HepG2 (cell line): ENCODE data around the gene OGFR. TPM values are rescaled to one million over a fixed set of nuclear protein-coding genes. Genes with fewer than 3 reads are reported as not detected.

ENCODE experiments used
- HCFC1 ChIP-seq: fragments of 150-350 bp; IDR thresholded peaks from 2 replicates; pipeline ENCODE4 v1.6.1; 2014; ENCODE audit warnings: low read depth, low read length
- HIVEP1 ChIP-seq: sonication (generic); formaldehyde crosslinking; IDR thresholded peaks from 2 replicates; pipeline ENCODE4 v1.4.0; 2020; ENCODE audit warnings: mild to moderate bottlenecking, missing genetic modification reagents
- KDM3A ChIP-seq: IDR thresholded peaks from 2 replicates; pipeline ENCODE4 v1.6.1; 2018; ENCODE audit warnings: low read depth, missing compliant biosample characterization
- MED13 ChIP-seq: sonication (generic); formaldehyde crosslinking; IDR thresholded peaks from 2 replicates; pipeline ENCODE4 v1.5.0; 2020; ENCODE audit warnings: missing genetic modification reagents
- RERE ChIP-seq: IDR thresholded peaks from 2 replicates; pipeline ENCODE4 v1.6.1; 2016; ENCODE audit warnings: low read depth, missing genetic modification reagents, missing compliant biosample characterization
- ZBTB14 ChIP-seq: sonication (generic); formaldehyde crosslinking; IDR thresholded peaks from 2 replicates; pipeline ENCODE4 v1.4.0; 2020; ENCODE audit warnings: missing genetic modification reagents
- ZBTB40 ChIP-seq, 2 experiments: fragments of 450-650 bp in 1 of 2; sonication (generic) in 1 of 2; formaldehyde crosslinking in 1 of 2; IDR thresholded peaks; 2 replicates each; pipeline versions ENCODE4 v1.6.1 to v1.8.0; 2016 to 2022; ENCODE audit warnings: antibody characterized with exemption in 1 of 2, mild to moderate bottlenecking in 1 of 2, missing genetic modification reagents in 1 of 2
- ZNF576 ChIP-seq: sonication (generic); formaldehyde crosslinking; IDR thresholded peaks from 2 replicates; pipeline ENCODE4 v1.4.0; 2020; ENCODE audit warnings: mild to moderate bottlenecking, missing genetic modification reagents
- ZNF768 ChIP-seq: sonication (generic); formaldehyde crosslinking; IDR thresholded peaks from 2 replicates; pipeline ENCODE4 v1.4.0; 2020; ENCODE audit warnings: missing genetic modification reagents
- polyA plus RNA-seq, 8 experiments: library from polyadenylated mRNA; depleted of rRNA in 3 of 8; stranded (reverse) in 7 of 8; unstranded in 1 of 8; fragments of >200 nt; fragmentation: Illumina TruSeq in 4 of 8; extraction: Trizol in 4 of 8; gene quantifications; 2 replicates each; pipeline versions ENCODE4 v1.2.1 to v1.2.3, GENCODE V29; 2011 to 2016; ENCODE audit warnings: low read depth in 4 of 8, missing spikeins in 1 of 8, mixed read lengths in 1 of 8; ENCODE audit not compliant: insufficient read depth in 1 of 8
- total RNA-seq, 5 experiments: library from RNA; depleted of rRNA; stranded (reverse); fragments of >200 nt; fragmentation: Illumina TruSeq; extraction: Trizol; gene quantifications; 2 replicates each; pipeline ENCODE4 v1.2.3, GENCODE V29; 2016; ENCODE audit warnings: low read depth in 1 of 5

Gene OGFR
- total and polyA plus RNA-seq, 2 of the 13 experiments (the other 11 are each of a cell fraction or from before 2014, with no cell fraction given): 47.7 to 81.8 TPM

- TF ChIP-seq ZBTB40 (IDR thresholded peaks at IDR 0.05) (no peak), ZBTB40 (CRISPR knock-in tag; IDR thresholded peaks at IDR 0.05) (no peak), ZBTB14 (CRISPR knock-in tag) (0 out of 2 replicates have a peak, but pooled peaks have one; percentile 12), HCFC1 (no peak), HIVEP1 (no peak), ZNF576 (no peak), ZNF768 (peak; percentile 87), MED13 (CRISPR knock-in tag) (0 out of 2 replicates have a peak, but pooled peaks have one; percentile 22), RERE (CRISPR knock-in tag) (no peak), KDM3A (no peak)
Measured at GRCh38 chr20:62820962-62821725, 16.5 kb downstream of the OGFR start (continued).
